DMS153 treated with DMSO at 0.1 percent for 48 hours (cell line): ENCODE data around the gene SORCS2.

ENCODE experiments used
- DNase-seq: peaks from one replicate; lab custom pipeline; 2025; ENCODE audit not compliant: unreplicated experiment; lab: John Stamatoyannopoulos, UW

The SORCS2 gene

DNA sequence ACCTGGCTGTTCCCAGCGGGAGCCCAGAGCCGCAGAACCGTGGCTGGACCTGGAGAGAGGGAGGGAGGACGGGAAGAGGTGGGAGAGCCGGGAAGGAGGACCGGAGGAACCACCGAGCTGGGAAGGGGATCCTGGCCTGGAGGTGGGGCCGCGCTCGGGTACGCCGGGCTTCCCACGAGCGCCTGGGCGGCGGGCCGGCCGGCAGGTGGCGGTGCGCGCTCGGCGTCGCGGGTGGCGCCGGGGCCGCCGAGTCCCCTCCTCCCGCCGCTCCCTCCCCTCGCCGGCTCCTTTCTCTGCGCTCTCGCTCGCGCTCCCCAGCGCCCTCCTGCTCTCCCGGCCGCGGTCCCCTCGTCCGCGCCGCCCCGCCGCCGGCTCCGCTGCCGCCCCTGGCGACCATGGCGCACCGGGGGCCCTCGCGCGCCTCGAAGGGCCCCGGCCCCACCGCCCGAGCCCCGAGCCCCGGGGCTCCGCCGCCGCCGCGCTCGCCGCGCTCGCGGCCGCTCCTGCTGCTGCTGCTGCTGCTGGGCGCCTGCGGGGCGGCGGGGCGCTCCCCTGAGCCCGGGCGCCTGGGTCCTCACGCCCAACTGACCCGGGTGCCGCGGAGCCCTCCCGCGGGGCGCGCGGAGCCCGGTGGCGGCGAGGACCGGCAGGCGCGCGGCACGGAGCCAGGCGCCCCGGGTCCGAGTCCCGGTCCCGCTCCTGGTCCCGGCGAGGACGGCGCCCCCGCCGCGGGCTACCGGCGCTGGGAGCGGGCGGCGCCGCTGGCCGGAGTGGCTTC lies at the start of gene SORCS2:
Gene SORCS2 (plus strand): TSS at position 287 of the 778 bp plus-strand sequence.
- no peak for DNase-seq

- no peak for DNase-seq
Measured at GRCh38 chr4:7144374-7145290, 47.7 kb upstream of the SORCS2 start.

DNA sequence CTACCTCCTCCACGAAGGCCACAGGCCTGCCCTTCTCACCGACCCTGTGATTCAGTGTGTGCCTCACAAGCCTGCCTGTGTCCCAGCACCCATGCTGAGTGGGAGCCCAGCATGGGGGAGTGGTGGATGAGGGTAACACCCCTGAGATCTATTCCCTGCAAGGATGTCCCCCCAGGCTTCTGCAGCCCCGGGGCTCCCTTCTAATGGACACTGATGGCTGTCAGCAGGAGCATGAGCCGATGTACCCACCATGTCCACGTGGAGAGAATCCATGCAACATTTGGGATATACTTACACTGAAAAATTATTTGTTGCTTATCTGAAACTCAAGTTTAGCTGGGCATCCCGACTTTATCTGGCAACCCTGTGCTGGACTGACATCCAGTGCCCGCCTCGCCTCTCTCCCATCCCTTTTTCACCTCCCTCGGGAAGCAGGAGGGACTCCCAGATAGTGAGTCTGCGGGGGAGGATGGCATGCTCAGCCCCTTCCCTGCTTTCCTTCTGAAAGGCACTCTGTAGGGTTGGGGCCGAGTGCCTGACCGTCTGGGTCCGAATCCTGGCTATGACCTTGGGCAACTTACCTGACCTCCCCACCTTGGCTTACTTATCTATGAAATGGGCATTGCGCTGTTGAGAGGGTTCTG lies 46.9 kb upstream of the SORCS2 start:
- no peak for DNase-seq

DNA sequence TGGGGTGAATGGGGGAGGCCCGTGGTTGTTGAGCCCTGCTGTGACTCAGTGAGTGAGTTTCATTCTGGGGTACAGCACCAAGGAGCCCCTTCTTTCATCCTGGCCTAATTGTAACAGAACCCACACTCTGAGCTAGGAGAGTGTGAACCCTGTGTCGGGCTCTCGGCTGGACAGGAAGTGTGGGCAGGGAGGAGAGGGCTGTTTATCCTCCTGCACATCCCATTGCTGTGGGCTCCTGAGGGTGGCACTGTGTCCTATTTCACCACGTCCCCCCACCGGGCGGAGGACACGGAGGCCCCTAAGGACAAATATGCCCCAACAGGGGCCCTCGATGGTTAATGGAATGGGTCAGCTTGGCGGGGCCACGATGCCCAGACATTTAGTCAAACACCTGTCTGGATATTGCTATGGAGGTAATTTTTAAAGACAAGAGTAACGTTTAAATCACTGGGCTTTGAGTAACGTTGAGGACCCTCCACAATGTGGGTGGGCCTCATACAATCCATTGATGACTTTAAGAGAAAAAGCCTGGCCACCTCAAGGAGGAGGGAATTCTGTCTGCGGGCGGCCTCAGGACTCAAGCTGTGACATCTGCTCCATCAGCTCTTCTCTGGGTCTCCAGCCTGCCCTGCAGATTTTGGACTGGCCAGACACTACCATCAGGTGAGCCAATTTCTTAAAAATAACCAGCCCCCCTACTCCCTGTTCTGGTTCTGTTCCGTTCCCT lies 46.1 kb upstream of the SORCS2 start:
- no peak for DNase-seq

DNA sequence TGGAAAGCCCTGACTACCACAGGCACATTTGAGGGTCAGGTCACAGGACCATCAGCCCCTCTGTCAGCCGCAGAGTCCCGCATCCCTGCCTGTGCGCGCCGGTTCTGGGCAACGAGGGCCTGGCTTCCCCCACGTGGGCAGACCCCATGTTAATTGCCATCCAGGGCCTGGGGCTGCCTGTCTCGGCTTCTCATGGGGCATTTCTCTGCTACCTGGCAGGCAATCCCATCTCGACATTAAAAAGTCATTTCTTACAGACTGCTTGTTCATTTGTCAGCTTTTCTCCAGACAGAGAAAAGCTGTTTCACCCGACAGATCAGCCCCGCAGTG lies 45.6 kb upstream of the SORCS2 start:
- no peak for DNase-seq

GRCh38 chr4:7147261-7147660 lies 45.1 kb upstream of the SORCS2 start:
- DNase-seq, result no peak

GRCh38 chr4:7147661-7148310 lies 44.6 kb upstream of the SORCS2 start:
- DNase-seq, result no peak

DNA sequence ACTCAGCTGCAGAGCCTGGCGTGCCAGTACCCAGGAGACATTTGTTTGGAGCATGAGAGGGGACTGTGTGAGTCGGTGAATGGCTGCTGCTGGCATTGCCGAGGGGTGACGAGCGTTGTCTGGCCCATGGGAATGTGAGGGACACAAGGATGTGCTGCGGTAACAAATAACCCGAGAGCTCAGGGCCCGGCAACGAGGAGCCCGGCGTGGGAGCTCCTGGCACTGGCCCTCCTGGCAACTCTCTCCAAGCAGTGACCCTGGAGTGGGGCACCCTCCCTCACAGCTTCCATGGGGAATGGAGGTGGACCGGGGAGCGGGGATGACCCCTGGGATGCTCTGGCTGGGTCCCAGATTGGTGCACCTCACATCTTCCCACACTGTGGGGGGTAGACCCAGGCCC lies 44.0 kb upstream of the SORCS2 start:
- no peak for DNase-seq

DNA sequence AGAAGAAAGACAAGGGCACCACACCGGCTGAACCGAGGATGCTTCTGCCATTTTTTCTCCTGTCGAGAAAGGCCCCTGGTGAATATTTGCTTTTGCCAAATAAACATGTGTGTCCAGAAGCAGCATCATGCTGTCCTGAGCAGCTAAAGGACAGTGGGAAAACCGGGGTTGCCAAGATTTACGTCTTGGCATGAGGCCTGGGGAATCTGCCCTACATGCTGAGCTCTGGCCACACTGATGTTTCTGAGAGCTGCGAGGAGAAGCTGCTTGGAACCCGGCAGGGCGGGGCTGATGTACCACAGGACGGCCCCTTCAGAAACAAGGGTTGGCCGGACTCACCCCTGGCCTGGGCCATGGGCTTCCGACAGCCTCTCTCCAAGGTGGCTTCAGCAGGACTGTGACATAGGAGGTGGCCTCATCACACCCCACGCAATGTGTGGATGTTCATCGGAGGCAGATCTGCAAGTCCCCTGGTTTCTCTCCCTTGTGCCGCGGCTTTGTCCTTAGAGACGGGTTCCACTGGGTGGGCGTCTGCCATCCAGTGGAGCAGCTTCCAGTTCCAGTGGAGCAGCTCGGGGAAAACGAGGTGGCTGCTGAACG lies 42.2 kb upstream of the SORCS2 start:
- no peak for DNase-seq

DNA sequence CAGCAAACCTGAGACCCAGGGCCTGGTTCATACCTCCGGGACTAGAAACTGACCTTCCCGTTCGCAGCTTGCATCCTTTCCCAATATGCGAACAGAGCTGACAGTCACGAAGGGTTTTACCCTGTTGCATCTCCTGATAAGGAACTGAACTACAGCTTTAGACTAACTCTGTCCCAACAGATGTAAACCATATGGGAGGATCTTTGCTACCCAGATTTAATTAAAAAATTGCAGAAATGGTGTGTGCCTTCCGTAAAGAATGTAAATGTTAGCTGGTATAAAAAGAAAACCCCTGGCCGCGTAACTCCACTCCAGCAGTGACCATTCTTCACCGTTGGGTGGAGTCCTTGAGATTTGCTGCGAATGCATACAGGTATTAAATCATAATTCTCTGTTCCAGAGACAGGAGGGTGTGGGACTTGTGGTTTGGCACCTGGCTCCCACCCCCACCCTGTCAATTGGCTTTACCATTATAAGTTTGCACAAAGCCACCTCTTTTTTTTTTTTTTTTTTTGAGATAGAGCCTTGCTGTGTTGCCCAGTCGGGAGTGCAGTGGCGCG lies 40.6 kb upstream of the SORCS2 start:
- DNase-seq, result no peak

- no peak for DNase-seq
Measured at GRCh38 chr4:7153711-7154110, 38.6 kb upstream of the SORCS2 start.

DNA sequence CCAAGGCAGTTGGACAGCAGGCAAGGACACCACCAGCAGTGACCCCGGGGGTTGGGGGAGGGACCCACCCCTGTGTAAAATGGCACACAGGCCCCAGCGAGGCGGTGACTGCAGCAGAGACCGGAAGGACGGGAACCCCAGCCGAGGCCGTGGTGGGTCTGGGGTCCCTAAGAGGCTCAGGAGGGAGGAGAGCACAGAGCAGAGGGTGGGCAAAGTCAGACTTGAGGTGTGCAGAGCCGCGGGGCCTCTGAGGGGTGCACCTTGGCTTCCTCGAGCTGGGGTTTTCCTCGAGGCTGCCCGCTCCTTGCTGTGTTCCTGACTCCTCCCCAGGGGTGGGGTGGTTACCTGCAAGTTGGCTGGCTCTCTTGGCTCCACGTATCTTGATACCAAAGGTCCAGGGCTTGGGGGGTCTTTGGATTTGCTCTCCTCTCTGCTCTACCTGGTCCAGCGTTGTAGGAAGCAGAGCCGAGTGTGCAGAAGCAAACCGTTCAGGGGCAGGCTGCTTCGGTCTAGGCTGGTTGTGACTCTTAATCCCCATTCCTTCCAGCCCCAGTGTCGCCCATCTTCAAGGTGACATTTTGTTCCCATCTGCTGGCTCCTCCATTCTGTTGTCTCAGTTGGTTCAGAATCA lies 37.9 kb upstream of the SORCS2 start:
- DNase-seq, result no peak

DNA sequence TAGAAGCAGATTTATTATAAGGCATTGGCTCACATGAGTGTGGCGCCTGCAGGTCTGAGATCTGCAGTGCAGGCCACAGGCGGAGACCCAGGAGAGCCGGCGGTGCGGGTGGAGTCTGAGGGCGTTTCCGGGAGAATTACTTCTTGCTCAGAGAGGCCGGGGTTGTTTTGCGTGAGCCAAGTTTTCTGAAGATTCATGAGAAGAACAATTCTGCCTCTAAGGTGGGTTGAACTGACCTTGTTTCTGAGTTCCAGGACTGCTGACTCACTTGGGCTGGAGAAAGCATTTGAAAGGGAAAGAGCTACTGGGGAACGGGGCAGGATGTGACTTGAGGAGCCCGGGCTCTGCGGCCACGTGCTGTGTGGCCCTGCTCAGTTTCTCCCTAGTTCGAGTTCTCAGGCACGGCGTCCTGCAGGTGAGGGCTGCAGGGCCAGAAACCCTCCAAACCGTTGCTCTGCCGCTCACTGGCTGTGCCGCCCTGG lies 36.7 kb upstream of the SORCS2 start:
- DNase-seq, result no peak

DNA sequence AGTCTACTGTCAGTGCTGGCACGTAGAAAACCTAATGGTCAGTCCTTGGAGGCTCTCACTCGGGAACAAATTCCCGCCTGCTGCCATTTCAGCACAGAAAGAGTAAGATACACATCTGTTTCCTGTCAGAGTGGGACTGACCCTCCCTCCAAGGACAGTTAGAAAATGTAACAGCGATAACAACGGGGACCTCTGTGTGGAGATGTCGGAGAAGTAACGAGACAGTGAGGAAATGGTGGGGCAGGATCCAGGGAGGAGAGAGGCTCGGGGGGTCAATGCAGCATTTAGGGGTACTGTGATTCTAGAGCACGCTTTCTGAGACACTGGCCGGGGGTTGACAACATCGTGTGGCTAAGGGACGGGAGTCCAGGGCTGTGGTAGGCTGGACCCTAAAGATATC lies 36.0 kb upstream of the SORCS2 start:
- no peak for DNase-seq

GRCh38 chr4:7156761-7157488 lies 35.4 kb upstream of the SORCS2 start:
- no peak for DNase-seq

GRCh38 chr4:7157666-7158065 lies 34.7 kb upstream of the SORCS2 start:
- no peak for DNase-seq

DNA sequence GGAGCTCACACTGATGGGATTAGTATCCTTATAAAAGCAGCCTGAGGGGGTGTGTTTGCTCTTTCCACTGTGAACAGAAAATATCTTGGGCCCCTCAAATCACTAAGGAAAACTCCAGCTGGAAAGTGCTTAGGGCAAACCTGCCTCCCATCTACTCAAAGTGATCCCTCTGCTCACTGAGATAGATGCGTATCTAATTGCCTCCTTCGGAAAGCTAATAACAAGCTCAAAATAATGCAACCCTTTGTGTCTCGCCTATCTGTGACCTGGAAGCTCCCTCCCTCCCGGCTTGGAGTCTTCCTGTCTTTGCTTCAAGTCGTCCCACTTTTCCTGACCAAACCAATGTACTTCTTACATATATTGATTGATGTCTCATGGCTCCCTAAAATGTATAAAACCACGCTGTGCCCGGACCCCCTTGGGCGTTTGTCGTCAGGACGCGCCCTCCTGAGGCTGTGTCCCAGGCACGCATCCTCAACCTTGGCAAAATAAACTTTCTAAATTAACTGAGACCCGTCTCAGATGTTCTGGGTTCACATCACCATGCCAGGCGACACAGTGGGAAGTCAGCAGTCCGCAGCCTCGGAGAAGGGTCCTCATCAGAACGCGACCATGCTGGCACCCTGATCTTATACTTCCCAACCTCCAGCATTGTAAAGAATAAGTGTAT lies 34.1 kb upstream of the SORCS2 start:
- DNase-seq, result no peak

DNA sequence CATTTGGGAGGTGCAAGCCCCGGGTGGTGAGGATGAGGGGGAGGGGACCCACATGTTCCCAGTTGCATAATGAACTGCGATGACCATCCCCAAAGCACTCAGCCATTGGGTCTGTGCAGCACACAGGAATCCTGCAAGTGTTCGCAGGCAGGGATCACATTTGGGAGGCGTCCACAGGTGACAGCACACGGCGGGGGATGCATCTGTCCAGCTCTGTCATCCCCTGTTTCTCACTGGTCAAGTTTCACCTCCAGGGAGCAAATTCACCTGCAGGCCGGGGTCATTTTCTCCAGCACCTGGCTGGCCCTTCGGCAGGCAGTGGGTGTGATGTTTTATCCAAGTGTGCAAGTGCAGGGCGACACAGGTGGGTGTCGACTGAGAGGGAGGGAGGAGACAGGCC lies 33.3 kb upstream of the SORCS2 start:
- no peak for DNase-seq
